Keratinocyte (primary cell): ENCODE data around the gene SLC38A8. TPM values are rescaled to one million over a fixed set of nuclear protein-coding genes. Genes with fewer than 3 reads are reported as not detected.

Source experiments
- DNase-seq: peaks from one replicate; pipeline ENCODE4 v3.0.0-alpha.2; 2011; ENCODE audit warnings: low read depth, missing footprints, low spot score
- FAIRE-seq: peaks from 2 replicates; lab custom pipeline; 2011; peaks lifted over from hg19 to GRCh38; lab: Jason Lieb, UNC
- H2AFZ ChIP-seq: 2 replicates; pipeline ENCODE4 v1.6.0; 2012; ENCODE audit warnings: low read length, control low read depth, inconsistent platforms; ENCODE audit not compliant: control insufficient read depth
- H3K27ac ChIP-seq: 2 replicates; pipeline ENCODE4 v1.5.1; 2011; ENCODE audit warnings: low read length; ENCODE audit not compliant: control insufficient read depth, insufficient read depth
- H3K27me3 ChIP-seq: 3 replicates; pipeline ENCODE4 v1.6.0; 2011; ENCODE audit warnings: low read length; ENCODE audit not compliant: control insufficient read depth, insufficient read depth; ENCODE audit errors: extremely low read depth
- H3K36me3 ChIP-seq, 2 experiments: 2 replicates in 1 of 2; 3 replicates in 1 of 2; pipeline ENCODE4 v1.5.1; 2011; ENCODE audit warnings: low read length in 2 of 2, mild to moderate bottlenecking in 1 of 2; ENCODE audit not compliant: control insufficient read depth in 2 of 2, insufficient read depth in 2 of 2; ENCODE audit errors: extremely low read depth in 1 of 2
- H3K4me1 ChIP-seq: 3 replicates; pipeline ENCODE4 v1.5.1; 2011; ENCODE audit warnings: low read length; ENCODE audit not compliant: control insufficient read depth, insufficient read depth; ENCODE audit errors: extremely low read depth
- H3K4me2 ChIP-seq: 3 replicates; pipeline ENCODE4 v1.6.0; 2011; ENCODE audit warnings: low read depth, low read length; ENCODE audit not compliant: control insufficient read depth, insufficient read depth; ENCODE audit errors: extremely low read depth
- H3K4me3 ChIP-seq, 3 experiments: fragments of 200-600 bp in 1 of 3; sonication (generic) in 1 of 3; 2 replicates in 2 of 3; 3 replicates in 1 of 3; pipeline ENCODE4 v1.5.1; 2011 to 2016; ENCODE audit warnings: low read length in 3 of 3, mild to moderate bottlenecking in 3 of 3, control low read depth in 2 of 3, inconsistent platforms in 1 of 3, low read depth in 1 of 3, mixed read lengths in 1 of 3, mixed run types in 1 of 3, moderate library complexity in 1 of 3; ENCODE audit not compliant: control insufficient read depth in 2 of 3, insufficient read depth in 2 of 3; ENCODE audit errors: extremely low read depth in 1 of 3
- H3K79me2 ChIP-seq: 2 replicates; pipeline ENCODE4 v1.6.0; 2012; ENCODE audit warnings: low read length; ENCODE audit not compliant: control insufficient read depth, insufficient read depth
- H3K9ac ChIP-seq: 3 replicates; pipeline ENCODE4 v1.6.0; 2011; ENCODE audit warnings: low read length; ENCODE audit not compliant: control insufficient read depth, insufficient read depth; ENCODE audit errors: extremely low read depth
- H3K9me1 ChIP-seq: 3 replicates; pipeline ENCODE4 v1.6.0; 2011; ENCODE audit warnings: low read length; ENCODE audit not compliant: control insufficient read depth, insufficient read depth; ENCODE audit errors: extremely low read depth
- H3K9me3 ChIP-seq: 2 replicates; pipeline ENCODE4 v1.5.1; 2012; ENCODE audit warnings: low read depth, low read length; ENCODE audit not compliant: control insufficient read depth
- H4K20me1 ChIP-seq: 3 replicates; pipeline ENCODE4 v1.6.0; 2011; ENCODE audit warnings: low read length; ENCODE audit not compliant: control insufficient read depth, insufficient read depth; ENCODE audit errors: extremely low read depth
- CTCF ChIP-seq, 3 experiments: IDR thresholded peaks in 1 of 3; conservative IDR thresholded peaks in 1 of 3; optimal IDR thresholded peaks in 1 of 3; 2 replicates in 2 of 3; 3 replicates in 1 of 3; pipeline versions ENCODE3 to v1.5.1; 2011; ENCODE audit warnings: low read length in 3 of 3, mild to moderate bottlenecking in 3 of 3, moderate library complexity in 2 of 3, control low read depth in 1 of 3, inconsistent platforms in 1 of 3; ENCODE audit not compliant: insufficient read depth in 2 of 3; ENCODE audit errors: extremely low read depth in 1 of 3
- EZH2 ChIP-seq: IDR thresholded peaks from one replicate; pipeline ENCODE4 v1.6.1; 2012; ENCODE audit warnings: inconsistent platforms, mild to moderate bottlenecking, low read length, moderate library complexity
- dilution Hi-C: fragments of 300-500 bp; cut with MboI; formaldehyde crosslinking; loops from one replicate; pipeline ENCODE4 v1.7.0; 2020; ENCODE audit warnings: low sequenced_read_pairs; ENCODE audit not compliant: extremely low pct_ligation_motif_present
- polyA plus RNA-seq, 5 experiments: library from polyadenylated mRNA; depleted of rRNA in 3 of 5; stranded (reverse) in 3 of 5; stranded (forward) in 1 of 5; unstranded in 1 of 5; fragments of >200 nt; gene quantifications; 1 replicate in 1 of 5; 2 replicates in 3 of 5; 3 replicates in 1 of 5; pipeline versions ENCODE4 v1.2.1 to v1.2.3, GENCODE V29; 2011 to 2012; ENCODE audit warnings: missing spikeins in 2 of 5, low read depth in 1 of 5, low replicate concordance in 1 of 5

Gene SLC38A8
- polyA plus RNA-seq, 1 donor (not counting 4 experiments of a cell fraction or from before 2014, with no cell fraction given) = not detected

- FAIRE-seq = no peak
- no peaks in the 10 kb centered on the region for H3K27me3 ChIP-seq
- dilution Hi-C loops = no loop called here
- no peak overlapping the region for H2AFZ ChIP-seq
- no peak for TF ChIP-seq EZH2
- no peak for TF ChIP-seq CTCF (optimal IDR thresholded peaks at IDR 0.05 in 1 of 3, IDR thresholded peaks at IDR 0.05 in 1 of 3, conservative IDR thresholded peaks at IDR 0.05 in 1 of 3; ENCODE audit: extremely low read depth in 1 of 3, insufficient read depth in 2 of 3, low read length in 3 of 3)
- no peak overlapping the region for H3K4me3 ChIP-seq
- no peak overlapping the region for H3K4me2 ChIP-seq
- H3K9ac ChIP-seq = no peak overlapping the region
- peaks cover 27 to 30% of the 10 kb centered on the region in 2 experiments for H3K36me3 ChIP-seq
- H3K27ac ChIP-seq = no peak overlapping the region
- no peaks in the 10 kb centered on the region for H3K79me2 ChIP-seq
- no peak for DNase-seq
- no peaks in the 10 kb centered on the region for H3K4me1 ChIP-seq
- no peaks in the 10 kb centered on the region for H3K9me1 ChIP-seq
- no peaks in the 10 kb centered on the region for H4K20me1 ChIP-seq
- no peaks in the 10 kb centered on the region for H3K9me3 ChIP-seq
These were observed 25.4 kb upstream of the SLC38A8 start for GRCh38 chr16:84068041-84068440.

- FAIRE-seq (no peak), DNase-seq (no peak)
- H4K20me1 ChIP-seq = no peaks in the 10 kb centered on the region
These were observed 25.0 kb upstream of the SLC38A8 start for GRCh38 chr16:84067640-84068039.

More at GRCh38 chr16:84067640-84068039, 25.0 kb upstream of the SLC38A8 start:
- Histone ChIP-seq H3K9me1 (no peaks in the 10 kb centered on the region), H3K9ac (no peak overlapping the region), H3K36me3 (peaks cover 27 to 30% of the 10 kb centered on the region in 2 experiments), H3K79me2 (no peaks in the 10 kb centered on the region), H3K9me3 (no peaks in the 10 kb centered on the region), H3K27me3 (no peaks in the 10 kb centered on the region), H3K27ac (no peak overlapping the region), H3K4me3 (no peak overlapping the region), H3K4me2 (no peak overlapping the region), H2AFZ (no peak overlapping the region), H3K4me1 (no peaks in the 10 kb centered on the region)
- TF ChIP-seq EZH2 (no peak), CTCF (optimal IDR thresholded peaks at IDR 0.05 in 1 of 3, IDR thresholded peaks at IDR 0.05 in 1 of 3, conservative IDR thresholded peaks at IDR 0.05 in 1 of 3; ENCODE audit: extremely low read depth in 1 of 3, insufficient read depth in 2 of 3, low read length in 3 of 3) (no peak)
- dilution Hi-C loops = no loop called here
